Endothelial cell of umbilical vein (primary cell): ENCODE measurements around the gene CDK11B.

Experiments used
- EZH2 ChIP-seq: IDR thresholded peaks from 2 replicates; pipeline ENCODE4 v1.6.1; 2012; ENCODE audit warnings: borderline replicate concordance, low read depth, mild to moderate bottlenecking, moderate library complexity, low read length, inconsistent platforms; ENCODE audit not compliant: severe bottlenecking
- FOS ChIP-seq: IDR thresholded peaks from 2 replicates; pipeline ENCODE4 v1.6.1; 2011; ENCODE audit warnings: mild to moderate bottlenecking, low read length, moderate library complexity, borderline replicate concordance; ENCODE audit not compliant: insufficient read depth
- GATA2 ChIP-seq: IDR thresholded peaks from 2 replicates; pipeline ENCODE4 v1.7.0; 2011; ENCODE audit warnings: low read depth, mild to moderate bottlenecking, moderate library complexity, mixed read lengths, low read length; ENCODE audit not compliant: insufficient read length, insufficient read depth
- POLR2A ChIP-seq: IDR thresholded peaks from 2 replicates; pipeline ENCODE4 v1.6.1; 2012; ENCODE audit warnings: low read depth, mild to moderate bottlenecking, control low read depth, low read length
- POLR2AphosphoS5 ChIP-seq: IDR thresholded peaks from 2 replicates; pipeline ENCODE4 v1.6.1; 2012; ENCODE audit warnings: low read depth, mild to moderate bottlenecking, control low read depth, low read length, moderate library complexity; ENCODE audit not compliant: insufficient read depth
- TF ChIP-seq, protein P1 (sequence below), 2 donors: IDR thresholded peaks; 1 replicate in 1 of 2; 2 replicates in 1 of 2; pipeline ENCODE4 v1.5.1; 2011; ENCODE audit warnings: low read length in 2 of 2, mild to moderate bottlenecking in 2 of 2, moderate library complexity in 2 of 2, control low read depth in 1 of 2, inconsistent platforms in 1 of 2, low read depth in 1 of 2; ENCODE audit not compliant: insufficient read depth in 1 of 2; ENCODE audit errors: extremely low read depth in 1 of 2
- TF ChIP-seq, protein P2 (sequence below): IDR thresholded peaks from 2 replicates; pipeline ENCODE4 v1.6.1; 2011; ENCODE audit not compliant: insufficient read depth, insufficient read length

DNA sequence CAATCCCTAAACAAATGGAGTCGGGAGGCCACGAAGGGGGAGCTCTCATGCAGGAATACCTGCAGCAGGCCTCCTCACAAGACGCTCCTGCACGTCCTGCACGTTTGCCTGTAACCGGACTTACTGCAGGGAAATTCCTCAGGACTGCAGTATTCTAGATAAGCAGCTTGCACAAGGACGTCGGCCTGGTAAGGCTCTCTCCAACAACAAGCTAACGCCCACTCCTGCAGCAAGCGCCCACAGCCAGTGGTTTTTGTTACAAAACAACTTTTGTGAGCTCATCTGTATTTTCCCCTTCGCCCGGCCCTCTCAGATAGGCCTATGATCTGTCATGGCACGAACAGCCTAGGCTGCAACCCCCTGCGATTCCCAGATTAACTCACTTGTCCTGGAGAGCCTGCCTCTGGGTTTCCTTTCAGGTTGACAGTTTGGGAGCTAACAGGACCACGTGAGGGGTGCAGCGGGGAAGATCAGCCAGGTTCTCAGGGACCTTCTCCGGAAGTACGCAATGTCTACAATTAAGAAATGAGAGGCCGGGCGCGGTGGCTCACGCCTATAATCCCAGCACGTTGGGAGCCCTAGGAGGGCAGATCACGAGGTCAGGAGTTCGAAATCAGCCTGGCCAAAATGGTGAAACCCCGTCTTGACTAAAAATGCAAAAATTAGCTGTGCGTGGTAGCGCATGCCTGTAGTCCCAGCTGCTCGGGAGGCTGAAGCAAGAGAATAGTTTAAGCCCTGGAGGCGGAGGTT lies 44.4 kb downstream of the CDK11B start:
- TF ChIP-seq, protein P1, sequence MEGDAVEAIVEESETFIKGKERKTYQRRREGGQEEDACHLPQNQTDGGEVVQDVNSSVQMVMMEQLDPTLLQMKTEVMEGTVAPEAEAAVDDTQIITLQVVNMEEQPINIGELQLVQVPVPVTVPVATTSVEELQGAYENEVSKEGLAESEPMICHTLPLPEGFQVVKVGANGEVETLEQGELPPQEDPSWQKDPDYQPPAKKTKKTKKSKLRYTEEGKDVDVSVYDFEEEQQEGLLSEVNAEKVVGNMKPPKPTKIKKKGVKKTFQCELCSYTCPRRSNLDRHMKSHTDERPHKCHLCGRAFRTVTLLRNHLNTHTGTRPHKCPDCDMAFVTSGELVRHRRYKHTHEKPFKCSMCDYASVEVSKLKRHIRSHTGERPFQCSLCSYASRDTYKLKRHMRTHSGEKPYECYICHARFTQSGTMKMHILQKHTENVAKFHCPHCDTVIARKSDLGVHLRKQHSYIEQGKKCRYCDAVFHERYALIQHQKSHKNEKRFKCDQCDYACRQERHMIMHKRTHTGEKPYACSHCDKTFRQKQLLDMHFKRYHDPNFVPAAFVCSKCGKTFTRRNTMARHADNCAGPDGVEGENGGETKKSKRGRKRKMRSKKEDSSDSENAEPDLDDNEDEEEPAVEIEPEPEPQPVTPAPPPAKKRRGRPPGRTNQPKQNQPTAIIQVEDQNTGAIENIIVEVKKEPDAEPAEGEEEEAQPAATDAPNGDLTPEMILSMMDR (IDR thresholded peaks at IDR 0.05; ENCODE audit: extremely low read depth in 1 of 2, insufficient read depth in 1 of 2, low read depth in 1 of 2, low read length in 2 of 2): no peak
- TF ChIP-seq POLR2A: no peak
- TF ChIP-seq GATA2: no peak
- no peak for TF ChIP-seq POLR2AphosphoS5
- no peak for TF ChIP-seq EZH2
- TF ChIP-seq FOS: no peak
- TF ChIP-seq, protein P2, sequence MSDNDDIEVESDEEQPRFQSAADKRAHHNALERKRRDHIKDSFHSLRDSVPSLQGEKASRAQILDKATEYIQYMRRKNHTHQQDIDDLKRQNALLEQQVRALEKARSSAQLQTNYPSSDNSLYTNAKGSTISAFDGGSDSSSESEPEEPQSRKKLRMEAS: no peak
